IPS-NIHi11 (cell line): ENCODE data around the gene ZDHHC18.
"Not testable (repeated sequence)": the region's sequence is repeated elsewhere in the genome, so short reads cannot be mapped to it uniquely, and the experiment has no call there.

Experiments used
- DNase-seq: peaks from one replicate; pipeline ENCODE4 v3.0.0; 2012; ENCODE audit warnings: mixed read lengths, low spot score

ZDHHC18 gene

DNA sequence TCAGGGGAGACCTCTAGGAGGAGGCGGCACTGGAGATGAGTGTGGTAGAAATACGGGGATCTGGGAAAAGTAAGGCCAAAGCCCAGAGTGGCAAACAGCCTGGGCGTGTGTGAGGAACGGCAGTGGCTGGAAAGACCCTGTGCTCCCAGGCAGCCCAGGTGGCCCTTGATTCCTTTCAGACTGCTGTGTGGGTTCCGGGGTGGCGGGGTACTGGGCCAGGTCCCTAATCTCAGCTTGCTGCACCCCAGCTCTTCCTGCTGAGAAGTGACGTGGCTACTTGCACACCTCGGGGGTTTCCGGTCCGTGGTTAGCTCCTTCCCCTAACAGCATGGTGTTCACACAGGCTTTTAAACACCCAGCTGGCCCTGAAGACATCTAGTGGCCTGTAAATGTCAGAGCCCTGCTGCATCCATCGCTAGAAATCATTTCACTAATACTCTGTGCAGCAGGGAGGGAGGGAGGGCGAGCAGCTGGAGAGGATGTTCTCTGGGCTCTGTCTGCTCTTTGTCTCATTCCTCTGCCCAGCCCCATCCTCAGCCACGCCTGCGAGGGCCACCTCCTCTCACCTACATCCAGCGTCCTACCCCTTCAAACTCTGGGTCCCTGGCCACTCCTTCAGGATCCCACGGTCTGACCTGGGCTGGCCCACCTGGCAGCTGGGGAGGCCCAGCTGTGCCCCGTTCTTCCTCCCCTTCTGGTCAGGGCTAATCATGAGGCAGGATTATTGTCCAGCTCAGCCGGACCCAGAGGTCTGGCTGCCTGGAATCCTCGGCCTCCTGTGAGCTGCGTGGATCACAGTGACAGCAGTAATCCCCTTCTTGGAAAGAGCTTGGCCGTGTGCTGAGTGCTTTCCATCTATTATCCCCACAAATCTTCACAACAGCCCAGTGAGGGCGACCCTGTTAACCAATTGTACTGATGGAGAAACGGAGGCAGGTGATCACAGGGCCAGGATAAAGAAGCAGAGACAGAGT lies 7.2 kb downstream of the ZDHHC18 start:
- no peak for DNase-seq

DNA sequence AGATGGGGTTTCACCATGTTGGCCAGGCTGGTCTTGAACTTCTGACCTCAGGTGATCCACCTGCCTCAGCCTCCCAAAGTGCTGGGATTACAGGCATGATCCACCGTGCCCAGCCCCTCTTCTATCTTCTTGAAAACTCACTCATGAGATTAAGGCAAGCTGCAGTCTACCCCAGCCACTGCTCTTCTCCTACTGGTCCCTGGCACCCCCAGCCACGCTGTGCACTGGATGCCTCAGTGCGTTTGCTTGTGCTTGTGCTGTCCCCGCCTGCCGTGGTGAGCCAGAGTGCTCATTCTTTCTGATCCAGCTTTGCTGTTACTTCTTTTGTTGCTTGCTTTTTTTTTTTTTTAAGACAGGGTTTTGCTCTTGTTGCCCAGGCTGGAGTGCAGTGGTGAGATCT lies 11.2 kb downstream of the ZDHHC18 start:
- not testable (repeated sequence) for DNase-seq

DNA sequence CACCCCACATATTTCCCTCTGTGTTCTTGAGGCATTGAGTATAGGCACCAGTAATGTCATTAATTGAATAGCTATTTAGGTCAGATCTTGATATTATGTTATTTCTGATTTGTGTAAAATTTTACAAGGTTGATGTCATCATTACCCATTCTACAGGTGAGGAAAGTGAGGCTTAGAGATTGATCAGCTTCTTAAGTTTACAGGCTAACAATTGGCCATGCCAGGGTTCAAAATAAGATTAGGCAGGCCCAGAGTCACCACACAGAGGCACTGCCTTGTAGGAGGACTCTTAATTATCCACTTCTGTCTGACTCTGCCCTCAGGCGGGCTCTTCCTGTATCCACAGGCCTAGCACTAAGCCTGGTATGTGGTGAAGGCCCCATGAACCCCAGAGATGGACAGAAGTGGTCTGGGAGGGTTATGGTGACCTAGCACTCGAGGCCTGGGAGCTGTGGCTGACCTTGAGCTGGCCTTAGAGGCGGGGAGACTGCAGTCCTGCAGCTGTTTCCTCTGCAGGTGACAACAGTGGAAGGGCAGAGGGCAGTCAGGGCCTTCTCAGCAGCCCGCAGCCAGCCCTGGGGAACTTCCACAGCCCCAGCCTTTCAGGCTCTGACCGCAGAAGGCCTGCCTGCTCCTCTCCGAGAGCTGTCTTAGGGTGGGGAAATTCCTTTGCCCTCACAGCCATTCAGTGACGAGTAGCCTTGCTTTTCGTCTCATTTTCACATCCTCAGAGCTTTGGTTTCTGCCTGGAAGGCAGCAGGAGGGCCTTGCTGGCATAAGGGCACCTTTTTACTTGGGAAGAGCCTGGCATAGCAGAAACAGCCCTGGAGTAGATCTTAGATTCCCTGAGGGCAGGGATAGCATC lies 12.2 kb downstream of the ZDHHC18 start:
- no peak for DNase-seq

DNA sequence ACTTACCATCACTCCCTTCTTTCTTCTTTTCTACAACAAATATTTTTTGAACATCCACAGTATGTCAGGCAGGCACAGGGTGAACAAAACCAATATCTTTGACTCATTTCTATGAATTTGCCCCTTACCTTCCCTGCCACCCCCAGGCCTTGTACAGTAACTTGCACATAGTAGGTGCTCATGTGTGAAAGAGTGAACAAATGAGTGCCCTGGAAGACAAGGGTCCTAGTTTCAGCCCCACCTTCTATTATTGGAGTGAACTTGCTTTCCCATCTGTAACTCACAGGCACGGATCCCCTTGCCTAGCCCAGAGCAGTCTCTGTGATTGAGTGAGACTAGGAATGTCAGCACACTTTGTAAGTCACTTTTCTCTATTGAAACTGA lies 12.8 kb downstream of the ZDHHC18 start:
- no peak for DNase-seq

DNA sequence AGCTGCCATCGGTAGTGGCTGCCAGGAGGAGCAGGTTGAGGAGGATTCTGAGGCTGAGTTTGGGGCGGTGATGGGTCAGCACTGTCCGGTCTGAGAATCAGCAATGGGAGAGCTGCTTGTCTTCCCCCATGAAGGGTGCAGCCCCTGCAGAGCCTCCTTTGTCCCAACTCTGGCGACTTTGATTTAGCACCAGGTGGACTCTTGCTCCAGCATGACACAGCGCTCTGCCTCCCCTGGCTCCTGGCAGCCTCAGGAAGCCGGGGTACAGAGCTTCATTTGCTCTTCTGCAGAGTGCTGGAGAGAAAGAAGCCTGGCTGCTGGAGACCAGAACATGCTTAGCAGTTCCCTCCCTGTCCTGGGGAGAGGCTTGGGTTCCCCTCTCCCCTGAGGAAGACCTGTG lies 13.3 kb downstream of the ZDHHC18 start:
- DNase-seq: no peak

DNA sequence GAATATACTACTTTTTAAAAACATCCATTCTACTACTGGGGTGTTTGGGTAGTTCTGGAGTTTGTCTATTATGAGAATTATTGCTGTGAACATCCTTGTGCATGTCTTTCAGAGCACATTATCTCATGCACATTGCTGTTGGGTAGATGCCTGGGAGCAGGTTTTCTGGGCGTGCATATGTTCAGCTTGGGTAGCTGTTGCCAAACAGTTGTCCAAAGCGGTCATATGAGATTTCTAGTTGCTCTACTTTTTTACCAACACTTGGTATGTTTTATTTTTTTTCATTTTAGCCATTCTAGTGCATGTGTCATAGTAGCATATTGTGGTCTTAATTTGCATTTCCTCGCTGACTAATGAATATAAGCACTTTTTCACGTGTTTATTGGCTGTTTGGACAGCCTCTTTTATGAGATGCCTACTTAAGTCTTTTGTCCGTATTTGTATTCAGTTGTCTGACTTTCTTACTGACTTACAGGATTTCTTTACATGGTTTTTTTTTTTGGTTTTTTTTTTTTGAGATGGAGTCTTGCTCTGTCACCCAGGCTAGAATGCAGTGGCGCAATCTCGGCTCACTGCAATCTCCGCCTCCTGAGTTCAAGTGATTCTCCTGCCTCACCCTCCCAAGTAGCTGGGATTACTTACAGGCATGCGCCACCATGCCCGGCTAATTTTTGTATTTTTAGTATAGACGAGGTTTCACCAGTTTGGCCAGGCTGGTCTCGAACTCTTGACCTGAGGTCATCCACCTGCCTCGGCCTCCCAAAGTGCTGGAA lies 18.1 kb downstream of the ZDHHC18 start:
- DNase-seq: no peak

DNA sequence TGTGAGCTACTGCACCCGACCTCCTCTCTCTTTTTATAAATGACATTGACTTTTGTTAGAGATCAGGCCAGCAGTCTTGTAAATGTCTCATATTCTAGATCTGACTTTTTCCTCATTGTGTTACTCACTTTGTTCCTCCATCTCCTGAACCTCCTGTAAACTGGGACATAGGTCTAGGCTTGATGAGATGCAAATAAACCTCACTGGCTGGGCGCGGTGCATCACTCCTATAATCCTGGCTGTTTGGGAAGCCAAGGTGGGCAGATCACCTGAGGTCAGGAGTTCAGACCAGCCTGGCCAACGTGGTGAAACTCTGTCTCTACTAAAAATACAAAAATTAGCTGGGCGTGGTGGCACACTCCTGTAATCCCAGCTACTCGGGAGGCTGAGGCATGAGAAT lies 21.3 kb downstream of the ZDHHC18 start:
- DNase-seq: not testable (repeated sequence)

DNA sequence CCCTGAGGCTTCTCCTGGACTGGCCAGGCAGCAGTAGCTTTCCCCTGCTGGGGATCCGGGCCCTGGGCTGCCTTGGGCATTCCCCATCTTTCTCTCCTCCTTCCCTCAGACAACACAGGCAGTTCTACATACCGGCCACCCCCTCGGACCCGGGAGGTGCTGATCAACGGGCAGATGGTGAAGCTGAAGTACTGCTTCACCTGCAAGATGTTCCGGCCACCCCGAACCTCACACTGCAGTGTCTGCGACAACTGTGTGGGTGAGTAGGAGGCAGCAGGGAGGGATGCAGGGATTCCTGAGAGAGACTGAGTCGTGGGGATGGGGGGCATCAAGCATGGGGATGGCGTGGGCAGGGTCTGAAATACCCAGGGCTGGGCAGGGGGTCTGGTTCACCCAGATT lies 22.0 kb downstream of the ZDHHC18 start:
- DNase-seq: no peak

DNA sequence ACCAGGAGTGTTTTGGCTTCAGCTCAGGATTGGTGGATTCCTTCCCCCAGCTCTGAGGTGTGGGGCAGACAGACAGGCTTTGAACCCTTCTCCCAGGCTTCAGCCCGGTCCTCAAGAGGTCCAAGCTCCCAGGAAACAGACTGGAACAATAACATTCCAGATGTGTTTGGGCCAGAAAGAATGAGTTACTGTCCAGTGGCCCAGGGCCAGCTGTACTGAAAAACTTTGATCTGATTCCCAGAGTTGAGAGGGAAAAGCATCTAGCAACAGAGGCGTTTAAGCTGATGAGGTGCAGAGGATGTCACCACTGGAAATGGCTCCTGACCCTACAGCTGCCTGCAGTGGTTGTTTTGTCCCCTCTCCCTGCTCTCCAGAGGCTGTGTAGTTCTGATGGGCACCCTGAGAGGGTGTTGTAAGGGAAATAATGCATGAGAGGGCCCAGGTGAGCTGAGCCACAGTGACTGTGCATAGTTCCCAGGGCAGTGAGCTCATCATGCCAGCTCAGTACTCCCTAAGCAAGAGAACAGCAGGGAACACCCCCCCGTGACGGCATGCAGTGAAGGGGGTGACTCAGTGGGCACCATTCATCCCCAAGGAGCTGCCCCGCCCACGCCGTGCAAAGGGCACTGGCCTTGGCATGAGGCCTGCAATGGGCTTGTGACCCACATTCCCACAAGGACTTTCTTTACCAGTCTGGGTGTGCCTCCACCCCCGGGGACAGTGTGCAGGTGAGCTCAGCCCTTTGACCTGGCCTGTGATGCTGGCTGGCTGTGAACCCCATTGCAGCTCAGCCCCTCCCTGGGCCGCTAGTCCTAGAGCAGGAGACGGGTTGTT lies 22.7 kb downstream of the ZDHHC18 start:
- no peak for DNase-seq

DNA sequence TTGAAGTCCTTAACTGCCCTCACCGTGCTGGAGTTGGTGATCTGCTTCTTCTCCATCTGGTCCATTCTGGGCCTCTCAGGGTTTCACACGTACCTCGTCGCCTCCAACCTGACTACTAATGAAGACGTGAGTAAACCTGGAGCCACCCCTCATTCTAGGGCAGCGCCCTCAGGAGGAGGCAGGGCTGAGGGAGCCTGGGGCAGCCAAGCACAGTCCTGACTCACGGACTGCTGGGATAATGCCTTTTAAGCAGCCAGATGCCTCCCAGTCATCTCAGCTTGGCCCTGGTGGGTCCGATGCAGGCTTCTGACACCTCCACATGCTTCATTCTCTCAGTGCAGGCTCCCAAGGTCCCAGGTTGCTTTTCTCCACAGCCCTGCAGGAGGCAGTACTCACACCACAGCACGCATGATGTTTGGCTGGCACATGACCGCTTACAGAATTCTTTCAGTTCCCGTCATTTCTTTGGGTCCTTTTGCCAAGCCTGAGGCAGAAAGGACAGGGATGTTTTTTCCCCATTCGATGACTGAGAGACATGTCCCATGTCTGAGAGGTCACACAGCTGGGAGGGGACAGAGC lies 24.7 kb downstream of the ZDHHC18 start:
- no peak for DNase-seq

DNA sequence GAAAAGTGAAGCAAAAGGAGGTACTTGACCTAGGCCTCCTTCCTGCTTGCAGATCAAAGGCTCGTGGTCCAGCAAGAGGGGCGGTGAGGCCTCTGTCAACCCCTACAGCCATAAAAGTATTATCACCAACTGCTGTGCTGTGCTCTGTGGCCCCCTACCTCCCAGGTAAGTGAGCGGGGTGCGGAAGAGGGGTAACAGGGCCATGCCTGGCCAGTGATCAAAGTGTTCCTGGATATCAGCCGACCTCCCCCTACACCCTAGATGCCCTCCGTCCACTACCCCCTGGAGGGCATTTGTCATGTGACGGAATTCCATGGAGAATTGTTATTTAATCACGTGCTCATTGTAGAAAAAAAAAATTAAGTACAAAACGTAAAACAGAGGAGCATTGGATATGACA lies 26.2 kb downstream of the ZDHHC18 start:
- no peak for DNase-seq

DNA sequence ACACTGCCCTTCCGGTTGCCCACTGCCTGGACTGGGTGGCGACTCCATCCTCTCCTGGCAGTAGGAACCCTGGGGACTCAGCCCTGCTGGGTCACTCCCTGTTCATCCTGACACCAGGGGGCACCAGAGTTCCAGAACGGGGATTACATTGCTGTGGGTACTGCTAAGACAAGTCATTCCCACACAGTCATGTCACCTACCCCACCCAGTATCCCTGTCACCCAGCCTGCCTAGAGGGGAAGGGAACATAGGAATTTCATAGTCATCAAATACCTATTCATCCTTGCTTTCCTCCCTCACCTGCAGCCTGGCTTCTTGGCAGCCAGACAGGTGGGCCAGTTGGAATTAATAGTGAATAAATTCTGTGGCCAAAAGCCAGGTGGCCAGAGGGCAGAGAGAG lies 26.7 kb downstream of the ZDHHC18 start:
- peak; percentile 90 for DNase-seq

DNA sequence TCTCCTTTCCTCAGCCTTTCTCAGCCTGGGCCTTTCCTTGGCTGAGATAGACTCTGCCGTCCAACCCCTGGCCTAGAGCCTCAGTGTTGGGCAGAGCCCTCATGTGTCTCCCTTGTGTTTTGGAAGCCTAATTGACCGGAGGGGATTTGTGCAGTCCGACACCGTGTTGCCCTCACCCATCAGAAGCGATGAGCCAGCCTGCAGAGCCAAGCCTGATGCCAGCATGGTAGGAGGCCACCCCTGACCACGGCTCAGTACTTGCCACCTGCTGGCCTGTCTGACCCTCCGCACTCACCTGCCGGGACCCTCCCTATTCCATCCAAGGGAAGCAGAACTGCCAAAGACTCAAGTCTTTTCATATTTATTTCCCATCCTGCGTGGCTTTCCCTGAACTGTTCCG lies 27.1 kb downstream of the ZDHHC18 start:
- DNase-seq: no peak

DNA sequence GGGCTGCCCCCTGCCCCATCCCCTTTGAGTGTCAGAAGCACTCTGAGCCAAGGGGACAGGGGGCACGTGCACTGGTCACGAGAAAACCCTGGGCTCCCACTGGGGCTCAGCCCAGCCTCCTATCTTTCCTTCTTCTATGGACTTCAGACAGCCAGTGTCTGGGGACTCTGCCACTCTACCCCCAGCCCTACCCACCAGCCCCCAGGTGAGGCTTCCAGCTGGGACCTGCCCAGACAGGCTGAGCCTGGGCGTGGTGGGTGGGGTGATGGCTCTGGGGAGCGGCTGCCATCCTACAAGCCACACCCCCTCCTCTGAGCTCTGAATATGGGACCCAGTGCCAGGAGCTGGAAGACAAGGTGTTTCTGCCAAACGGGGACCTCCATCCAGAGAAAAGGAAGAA lies 28.4 kb downstream of the ZDHHC18 start:
- no peak for DNase-seq

DNA sequence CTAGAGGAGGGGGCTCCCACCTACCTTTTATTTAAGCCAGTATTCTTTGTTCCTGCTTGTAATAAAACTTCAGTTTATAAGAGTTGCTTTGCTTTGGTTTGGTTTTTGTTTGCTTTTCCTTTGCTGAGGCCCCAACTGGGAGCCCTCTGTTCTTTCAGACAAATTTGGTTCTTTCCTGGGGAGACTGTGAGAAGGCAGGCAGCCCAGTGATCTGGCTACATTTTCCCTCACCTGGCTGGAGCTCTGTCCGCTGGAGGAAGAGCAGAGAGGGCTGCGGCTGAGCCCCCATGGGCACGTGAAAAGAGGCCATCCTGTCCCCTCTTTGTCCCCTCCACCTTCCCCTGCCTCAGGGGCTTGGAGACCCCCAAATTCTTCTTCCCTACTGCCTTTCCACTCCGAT lies 29.1 kb downstream of the ZDHHC18 start:
- no peak for DNase-seq

DNA sequence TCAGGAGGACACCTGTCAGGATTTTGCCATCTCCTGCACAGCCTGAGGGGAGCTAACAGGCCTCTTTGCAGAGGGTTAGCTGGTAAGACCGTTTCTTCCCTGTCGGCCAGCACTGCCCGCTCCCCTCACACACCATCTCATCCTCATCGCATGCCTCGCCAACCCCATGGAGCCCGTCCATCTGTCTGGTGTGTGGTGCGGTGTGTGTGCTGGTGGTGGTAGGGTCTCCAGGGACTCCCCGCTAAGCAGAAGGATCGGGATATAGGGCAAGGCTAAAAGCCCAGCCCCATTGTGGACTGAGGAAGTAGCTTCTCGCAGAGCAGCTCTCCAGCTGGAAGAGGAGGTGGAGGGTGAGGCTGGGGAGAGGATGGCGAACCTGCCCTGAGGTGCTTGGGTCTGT lies 29.7 kb downstream of the ZDHHC18 start:
- DNase-seq: no peak

DNA sequence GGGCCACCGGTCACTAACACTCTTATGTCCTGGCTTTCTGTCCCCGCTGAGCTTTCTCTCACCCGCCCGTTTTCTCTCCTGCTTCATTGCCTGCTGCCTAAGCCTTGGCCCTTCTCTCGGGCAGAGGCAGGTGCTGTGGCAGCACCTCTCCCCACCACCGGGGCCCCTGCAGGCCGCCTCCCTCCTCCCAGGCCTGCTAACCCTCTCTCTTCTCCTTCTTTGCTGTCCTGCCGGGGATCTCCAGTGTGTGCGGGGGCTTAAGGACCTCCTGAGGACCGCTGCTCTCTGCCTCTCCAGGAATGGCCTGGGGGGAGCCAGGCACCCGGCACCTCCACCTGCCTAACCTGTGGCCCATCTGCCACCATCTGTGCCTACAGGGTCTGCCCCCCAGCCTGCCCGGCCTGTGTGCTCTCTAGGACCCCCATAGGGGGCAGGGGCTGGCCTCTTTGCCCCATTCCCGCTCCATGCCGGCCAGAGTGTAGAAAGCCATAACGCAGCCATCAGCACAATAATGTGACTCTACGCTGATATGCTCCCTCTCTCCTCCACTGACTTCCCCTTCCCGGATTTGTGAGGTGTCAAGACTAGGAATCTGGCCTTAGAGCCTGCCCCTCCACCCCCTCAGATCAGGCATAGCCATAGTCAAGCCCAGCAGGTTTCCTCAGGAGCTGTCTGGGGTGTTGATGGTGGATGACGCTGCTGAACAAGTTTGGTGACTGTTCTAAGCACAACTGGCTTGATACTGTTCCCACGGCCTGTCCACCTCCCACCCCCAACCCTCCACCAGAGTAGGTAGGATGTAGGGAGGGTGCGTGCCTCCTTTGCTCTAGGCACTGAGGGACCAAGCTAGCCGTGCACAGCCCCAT lies 30.3 kb downstream of the ZDHHC18 start:
- no peak for DNase-seq

DNA sequence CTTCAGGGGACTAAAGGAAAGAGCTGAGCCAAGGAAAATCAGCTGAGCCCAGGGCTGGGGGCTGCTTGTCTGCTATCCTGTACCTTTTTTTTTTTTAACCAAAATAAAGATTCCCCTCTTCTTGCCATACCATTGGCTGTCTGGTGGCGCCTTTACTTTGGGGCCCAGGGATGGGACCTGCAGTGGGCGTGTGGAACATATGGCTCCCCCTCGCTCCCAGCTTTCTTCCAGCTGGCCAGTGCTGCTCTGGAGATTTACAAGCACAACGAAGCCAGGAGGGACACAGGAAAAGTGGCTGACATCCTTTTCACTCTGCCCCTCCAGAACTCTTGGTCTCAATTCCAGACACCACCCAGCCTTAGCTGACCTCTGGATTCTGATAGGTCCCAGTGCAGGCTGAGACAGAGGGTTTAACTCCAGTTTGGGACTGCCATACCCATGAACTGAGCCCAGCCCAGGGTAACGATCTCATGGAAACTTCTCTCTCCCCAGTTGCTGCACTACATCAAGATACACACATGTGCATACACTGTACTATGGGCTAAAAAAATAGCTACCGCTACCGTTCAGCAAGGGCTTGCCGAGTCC lies 31.1 kb downstream of the ZDHHC18 start:
- no peak for DNase-seq

DNA sequence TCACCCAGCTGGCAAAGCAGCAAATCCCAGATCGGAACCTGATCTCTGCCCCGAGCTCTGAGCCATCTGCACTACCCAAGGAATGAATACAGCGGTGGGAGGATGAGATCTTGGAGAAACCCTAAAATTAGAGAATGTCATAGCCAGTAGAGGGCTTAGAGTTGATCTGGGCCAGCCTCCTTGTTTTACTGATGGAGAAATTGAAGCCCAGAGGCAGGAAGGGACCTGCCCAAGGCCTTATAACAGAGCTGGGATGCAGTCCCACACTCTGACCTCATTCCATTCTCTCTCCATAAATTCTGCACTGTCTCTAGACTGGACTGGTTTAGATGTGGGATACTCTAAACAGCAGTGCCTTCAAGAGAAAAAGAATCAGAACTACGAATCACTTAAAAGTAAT lies 31.7 kb downstream of the ZDHHC18 start:
- DNase-seq: no peak
